CD4-positive, CD25-positive, alpha-beta regulatory T cell (primary cell): ENCODE measurements around the gene MYBPH. TPM values are rescaled to one million over a fixed set of nuclear protein-coding genes. Genes with fewer than 3 reads are reported as not detected.

Experiments
- ATAC-seq, 2 donors: fragments of 150-1000 bp; cut with Tn5 transposase; one replicate each; pipeline ENCODE4 v1.10.0; 2021; ENCODE audit warnings: low read depth in 2 of 2, moderate number of reproducible peaks in 2 of 2, moderate library complexity in 1 of 2
- DNase-seq, 3 donors: peaks; one replicate each; pipeline versions ENCODE4 v3.0.0 to v3.0.0-alpha.2; 2012 to 2022; ENCODE audit warnings: mixed read lengths in 1 of 3
- H3K27ac ChIP-seq: one replicate; pipeline ENCODE4 v1.7.0; 2013; ENCODE audit warnings: mild to moderate bottlenecking, low read length; ENCODE audit not compliant: insufficient read depth, poor library complexity, severe bottlenecking
- H3K27me3 ChIP-seq: one replicate; pipeline ENCODE4 v1.7.0; 2013; ENCODE audit warnings: low read length; ENCODE audit not compliant: control insufficient read depth, insufficient read depth
- H3K36me3 ChIP-seq: one replicate; pipeline ENCODE4 v1.7.0; 2013; ENCODE audit warnings: mild to moderate bottlenecking, low read length, moderate library complexity; ENCODE audit not compliant: control insufficient read depth, insufficient read depth
- H3K4me1 ChIP-seq: 2 replicates; pipeline ENCODE4 v1.7.0; 2013; ENCODE audit warnings: mild to moderate bottlenecking, low read length; ENCODE audit not compliant: insufficient read depth, control insufficient read depth, poor library complexity, severe bottlenecking
- H3K4me3 ChIP-seq: one replicate; pipeline ENCODE4 v1.7.0; 2013; ENCODE audit warnings: low read depth, mild to moderate bottlenecking, low read length, moderate library complexity
- H3K9me3 ChIP-seq, 2 experiments: 1 replicate in 1 of 2; 2 replicates in 1 of 2; pipeline ENCODE4 v1.7.0; 2013; ENCODE audit warnings: low read length in 2 of 2, mild to moderate bottlenecking in 1 of 2, moderate library complexity in 1 of 2; ENCODE audit not compliant: control insufficient read depth in 2 of 2
- H3K27ac Mint-ChIP-seq, 3 donors: one replicate each; pipeline ENCODE4 v1.8.0; 2020 to 2022; ENCODE audit warnings: mild to moderate bottlenecking in 3 of 3, mixed read lengths in 3 of 3, moderate library complexity in 2 of 3
- H3K27me3 Mint-ChIP-seq: one replicate; pipeline ENCODE4 v1.8.0; 2022; ENCODE audit warnings: mild to moderate bottlenecking, mixed read lengths
- H3K36me3 Mint-ChIP-seq: one replicate; pipeline ENCODE4 v1.8.0; 2020; ENCODE audit warnings: mixed read lengths
- H3K4me1 Mint-ChIP-seq, 4 donors: one replicate each; pipeline ENCODE4 v1.8.0; 2020 to 2022; ENCODE audit warnings: mixed read lengths in 4 of 4, mild to moderate bottlenecking in 1 of 4
- H3K4me3 Mint-ChIP-seq, 4 donors: one replicate each; pipeline ENCODE4 v1.8.0; 2020 to 2022; ENCODE audit warnings: mild to moderate bottlenecking in 4 of 4, mixed read lengths in 4 of 4, moderate library complexity in 3 of 4
- H3K9me3 Mint-ChIP-seq, 7 donors: one replicate each; pipeline ENCODE4 v1.8.0; 2020 to 2022; ENCODE audit warnings: mixed read lengths in 7 of 7, mild to moderate bottlenecking in 3 of 7, moderate library complexity in 2 of 7
- polyA plus RNA-seq, 4 donors: library from polyadenylated mRNA; unstranded; fragments of 300-500 nt; fragmentation: Illumina TruSeq; gene quantifications; one replicate each; pipeline ENCODE4 v1.2.3, GENCODE V29; 2021
- total RNA-seq: library from RNA; stranded (reverse); gene quantifications from one replicate; pipeline ENCODE4 v1.2.3, GENCODE V29; 2022

MYBPH gene
- total and polyA plus RNA-seq, 5 donors from 2014 or later: not detected

DNA sequence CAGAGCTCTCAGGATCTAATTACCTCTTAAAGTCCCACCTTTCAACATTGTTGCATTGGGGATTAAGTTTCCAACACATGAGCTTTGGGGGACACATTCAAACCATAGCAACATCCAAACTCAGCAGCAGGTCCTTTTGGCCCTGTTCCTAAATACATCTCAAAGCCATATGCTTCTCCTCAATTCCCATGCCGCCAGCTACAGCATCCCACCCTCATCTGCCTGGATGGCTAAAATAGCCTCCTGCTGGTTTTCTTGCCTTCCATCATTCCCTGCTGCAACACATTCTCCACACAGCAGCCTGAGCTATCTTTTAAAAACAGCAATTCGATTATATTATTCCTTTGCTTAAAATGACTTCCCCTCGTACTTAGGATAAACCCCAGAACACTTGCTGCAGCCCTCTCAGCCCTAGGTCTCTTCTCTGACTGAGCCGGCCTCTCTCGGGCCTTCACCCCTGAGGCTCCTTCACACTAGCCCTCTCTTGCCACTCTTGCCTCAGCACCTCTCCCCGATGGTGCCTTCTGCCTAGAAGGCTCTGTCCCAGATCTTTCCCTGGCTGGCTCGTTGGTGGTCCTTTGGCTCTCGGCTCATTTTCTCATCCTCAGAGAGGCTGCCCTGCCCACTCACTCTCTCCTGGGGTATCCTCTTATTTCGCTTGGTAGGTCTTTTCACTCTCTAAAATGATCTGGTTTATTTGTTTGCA lies 16.5 kb downstream of the MYBPH start:
- Histone ChIP-seq H3K9me3 (peaks cover 3 to 4% of the 10 kb centered on the region in 2 experiments), H3K27ac (no peak overlapping the region), H3K4me1 (no peaks in the 10 kb centered on the region), H3K36me3 (no peaks in the 10 kb centered on the region), H3K4me3 (no peak overlapping the region), H3K27me3 (peaks cover 6% of the 10 kb centered on the region)
- H3K27me3 Mint-ChIP-seq: peaks cover 16% of the 10 kb centered on the region
- H3K4me1 Mint-ChIP-seq: no peaks in the 10 kb centered on the region
- no peak for DNase-seq
- H3K9me3 Mint-ChIP-seq: peaks cover 0 to 9% (median 0%) of the 10 kb centered on the region in 7 donors
- H3K4me3 Mint-ChIP-seq: no peak overlapping the region
- no peak overlapping the region for H3K27ac Mint-ChIP-seq
- no peak for ATAC-seq
- H3K36me3 Mint-ChIP-seq: no peaks in the 10 kb centered on the region

DNA sequence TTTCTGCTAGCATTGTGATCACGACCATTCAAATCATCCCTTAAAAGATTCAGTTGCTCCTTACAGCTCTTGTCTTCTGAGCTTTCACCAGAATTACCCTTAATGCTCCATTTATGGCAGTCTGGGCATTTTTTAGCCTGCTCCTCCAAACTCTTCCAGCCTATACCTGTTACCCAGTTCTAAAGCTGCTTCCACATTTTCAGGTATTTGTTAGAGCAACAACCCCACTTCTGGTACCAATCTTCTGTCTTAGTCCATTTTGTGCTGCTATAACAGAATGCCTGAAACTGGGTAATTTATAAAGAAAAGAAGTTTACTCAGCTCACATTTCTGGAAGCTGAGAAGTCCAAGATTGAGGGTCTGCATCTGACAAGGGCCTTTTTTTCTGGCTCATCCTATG lies 17.2 kb downstream of the MYBPH start:
- H3K4me3 Mint-ChIP-seq: no peak overlapping the region
- no peak for DNase-seq

DNA sequence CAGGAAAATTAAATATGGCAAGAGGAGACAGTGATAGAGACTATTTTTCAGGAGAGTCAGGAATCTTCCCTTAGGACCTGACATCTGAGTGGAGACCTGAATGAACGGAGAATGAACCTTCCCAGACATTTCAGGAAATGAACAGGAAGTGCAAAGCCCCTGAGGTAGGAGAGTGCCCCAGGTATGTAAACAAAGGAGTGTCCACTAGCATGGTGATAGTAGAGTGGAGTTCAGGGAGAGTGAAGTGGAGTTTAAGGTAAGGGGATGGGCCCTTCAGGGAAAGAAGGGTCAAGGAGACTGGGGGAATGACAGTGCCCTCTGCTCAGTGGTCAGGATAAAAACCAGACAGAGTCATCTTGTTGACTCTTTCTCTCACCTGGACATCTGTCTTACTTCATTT lies 19.3 kb downstream of the MYBPH start:
- ATAC-seq (no peak), DNase-seq (no peak)
- Mint-ChIP-seq H3K9me3 (peaks cover 0 to 9% (median 0%) of the 10 kb centered on the region in 7 donors), H3K4me3 (no peak overlapping the region), H3K27me3 (peaks cover 21% of the 10 kb centered on the region), H3K4me1 (no peaks in the 10 kb centered on the region), H3K27ac (no peak overlapping the region), H3K36me3 (no peaks in the 10 kb centered on the region)
- no peaks in the 10 kb centered on the region for H3K27me3 ChIP-seq
- peaks cover 3 to 4% of the 10 kb centered on the region in 2 experiments for H3K9me3 ChIP-seq
- H3K4me1 ChIP-seq: no peaks in the 10 kb centered on the region
- H3K36me3 ChIP-seq: no peaks in the 10 kb centered on the region
- no peak overlapping the region for H3K4me3 ChIP-seq
- no peak overlapping the region for H3K27ac ChIP-seq

More for the DNA sequence above, 17.2 kb downstream of the MYBPH start:
- peaks cover 3 to 4% of the 10 kb centered on the region in 2 experiments for H3K9me3 ChIP-seq
- H3K36me3 ChIP-seq: no peaks in the 10 kb centered on the region
- no peak overlapping the region for H3K4me3 ChIP-seq
- H3K27me3 ChIP-seq: peaks cover 6% of the 10 kb centered on the region
- no peak overlapping the region for H3K27ac ChIP-seq
- H3K4me1 Mint-ChIP-seq: no peaks in the 10 kb centered on the region
- no peak overlapping the region for H3K27ac Mint-ChIP-seq
- H3K9me3 Mint-ChIP-seq: peaks cover 0 to 9% (median 0%) of the 10 kb centered on the region in 7 donors
- H3K4me1 ChIP-seq: no peaks in the 10 kb centered on the region
- no peak for ATAC-seq
- H3K27me3 Mint-ChIP-seq: peaks cover 16% of the 10 kb centered on the region
- no peaks in the 10 kb centered on the region for H3K36me3 Mint-ChIP-seq

DNA sequence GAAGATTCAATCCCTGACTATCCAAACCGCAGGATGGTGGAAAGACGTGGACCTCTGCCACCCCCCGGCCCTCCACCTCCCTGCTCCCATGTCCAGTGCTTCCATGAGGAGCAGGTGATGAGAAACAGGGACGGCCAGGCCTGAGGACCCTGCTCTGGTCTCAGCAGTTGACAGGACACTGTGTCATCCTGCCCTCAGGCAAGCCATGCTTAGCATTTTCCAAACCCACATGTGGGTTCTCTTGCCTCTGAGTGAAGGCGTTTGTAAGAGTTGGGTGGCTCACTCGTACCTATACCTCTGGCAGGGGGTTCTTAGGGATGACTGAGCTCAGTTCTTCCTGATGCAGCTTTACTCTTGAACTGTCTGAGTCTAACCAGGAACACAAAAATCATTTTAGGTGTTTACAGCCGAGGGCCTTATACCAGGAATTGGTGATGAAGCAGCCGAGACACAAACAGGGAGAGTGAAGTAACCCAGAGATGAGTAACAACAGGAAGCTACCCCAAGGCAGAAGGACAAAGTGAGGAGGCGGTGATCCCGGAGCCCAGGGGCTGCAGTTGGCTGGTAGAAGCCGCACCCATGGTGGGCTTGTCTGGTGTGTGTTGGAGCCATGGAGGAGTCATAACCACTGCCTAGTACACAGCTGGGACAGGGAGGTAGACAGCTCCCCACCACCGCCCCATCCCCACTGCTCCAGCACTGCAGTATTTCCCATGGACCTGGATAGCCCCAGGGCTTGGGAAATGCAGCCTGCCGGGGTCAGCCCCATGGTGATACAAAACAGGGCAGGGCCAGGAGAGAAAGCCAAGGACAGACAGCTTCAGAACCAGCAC lies 21.4 kb downstream of the MYBPH start:
- Mint-ChIP-seq H3K27ac (peak overlapping the region in 1 of 3 donors; percentile 31), H3K4me1 (no peaks in the 10 kb centered on the region), H3K36me3 (no peaks in the 10 kb centered on the region), H3K9me3 (peaks cover 0 to 4% (median 0%) of the 10 kb centered on the region in 7 donors), H3K4me3 (no peak overlapping the region), H3K27me3 (peaks cover 19% of the 10 kb centered on the region)
- no peak for DNase-seq
- ATAC-seq: no peak
- no peaks in the 10 kb centered on the region for H3K36me3 ChIP-seq
- H3K4me3 ChIP-seq: no peak overlapping the region
- H3K4me1 ChIP-seq: no peaks in the 10 kb centered on the region
- peaks cover 3 to 4% of the 10 kb centered on the region in 2 experiments for H3K9me3 ChIP-seq
- no peaks in the 10 kb centered on the region for H3K27me3 ChIP-seq
- no peak overlapping the region for H3K27ac ChIP-seq

DNA sequence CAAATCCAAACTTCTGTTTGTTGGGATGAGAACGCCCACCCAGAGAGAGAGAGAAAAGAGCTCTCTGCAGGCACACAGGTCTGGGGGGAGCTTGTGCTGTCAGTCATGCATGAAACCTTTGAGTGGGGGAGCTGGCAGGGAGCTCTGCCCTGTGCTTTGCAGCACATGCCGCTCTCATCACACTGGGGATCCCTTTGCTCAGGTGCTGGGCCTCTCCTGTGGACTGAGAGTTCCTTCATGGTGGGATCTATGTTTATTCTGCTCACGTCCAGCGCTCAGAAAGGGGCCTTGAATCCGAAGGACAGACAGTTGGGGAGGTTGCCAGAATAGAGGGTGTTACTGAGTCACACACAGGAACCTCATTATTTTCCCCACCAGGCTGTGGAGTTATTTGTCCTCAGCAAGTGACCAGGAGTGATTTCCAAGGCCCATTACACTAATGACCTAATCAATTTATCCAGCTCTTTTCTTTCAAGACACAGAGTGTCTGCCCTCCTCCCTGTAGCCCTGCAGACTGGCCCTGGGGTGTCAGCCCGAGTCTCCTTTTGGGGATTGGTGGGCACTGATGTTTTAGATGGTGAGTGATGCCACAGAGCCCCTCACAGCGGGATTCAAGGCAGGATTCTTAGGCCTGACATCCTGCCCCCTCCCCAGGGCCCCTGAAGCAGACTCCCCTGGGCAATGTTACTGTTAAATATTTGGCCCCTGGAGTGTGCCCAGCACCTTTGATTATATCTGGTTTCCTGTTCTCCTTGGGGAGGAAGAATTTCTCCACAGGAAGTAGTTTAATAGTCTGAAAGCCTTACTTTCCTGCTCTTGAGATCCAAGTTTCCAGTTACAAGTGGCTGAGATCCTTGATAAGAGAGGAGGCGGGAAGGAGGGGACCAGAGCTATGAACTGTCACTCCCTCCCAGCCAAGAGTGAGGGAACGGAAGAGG lies 22.3 kb downstream of the MYBPH start:
- Histone ChIP-seq H3K4me3 (no peak overlapping the region), H3K36me3 (no peaks in the 10 kb centered on the region), H3K27me3 (no peaks in the 10 kb centered on the region), H3K27ac (no peak overlapping the region), H3K4me1 (no peaks in the 10 kb centered on the region), H3K9me3 (peaks cover 0 to 2% of the 10 kb centered on the region in 2 experiments)
- Mint-ChIP-seq H3K9me3 (peaks cover 0 to 2% (median 0%) of the 10 kb centered on the region in 7 donors), H3K36me3 (no peaks in the 10 kb centered on the region), H3K4me1 (no peaks in the 10 kb centered on the region), H3K4me3 (no peak overlapping the region), H3K27ac (peak overlapping the region in 1 of 3 donors; percentile 31), H3K27me3 (peaks cover 16% of the 10 kb centered on the region)
- ATAC-seq: no peak
- DNase-seq: no peak

DNA sequence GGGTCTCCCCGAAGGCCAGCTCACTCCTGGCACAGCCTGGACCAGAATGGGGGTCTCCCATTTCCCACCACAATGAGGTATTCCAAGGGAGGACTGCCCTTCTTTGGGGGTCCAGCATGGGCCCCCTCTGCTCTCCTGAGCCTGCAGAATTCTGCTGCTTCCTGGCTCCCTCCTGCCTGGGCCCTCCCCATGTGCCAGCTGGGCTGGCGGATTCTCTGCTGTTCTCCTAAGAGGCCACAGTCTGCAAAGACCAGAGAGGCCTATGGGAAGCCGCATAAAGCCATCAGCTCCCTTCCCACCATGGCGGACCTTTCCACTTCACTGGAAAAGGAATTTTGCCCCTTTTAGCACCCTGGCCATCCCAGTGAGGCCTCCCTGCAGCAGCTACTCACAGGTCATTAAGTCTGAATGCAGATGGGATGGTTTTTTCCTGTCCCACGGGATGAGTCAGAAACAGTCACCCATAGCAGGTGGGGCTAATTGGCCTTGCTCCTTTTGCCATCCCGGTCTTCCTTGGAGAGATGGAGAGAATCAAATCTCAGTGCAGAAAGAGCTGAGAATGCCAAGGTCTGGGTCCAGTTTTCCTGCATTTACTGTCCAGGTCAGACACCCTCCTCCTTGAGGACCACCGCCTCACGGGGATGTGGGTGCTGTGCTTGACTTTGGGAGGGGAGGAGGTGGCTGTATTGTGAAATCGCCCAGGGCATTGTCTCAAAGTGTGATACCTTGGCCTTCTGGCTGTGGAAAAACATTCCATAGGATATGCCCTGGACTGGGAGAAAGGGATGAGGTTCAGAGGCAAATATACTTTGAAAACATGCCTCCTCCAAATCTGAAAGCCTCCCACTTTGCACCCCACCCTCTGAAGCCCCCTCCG lies 23.2 kb downstream of the MYBPH start:
- DNase-seq (no peak), ATAC-seq (no peak)
- H3K4me1 Mint-ChIP-seq: no peaks in the 10 kb centered on the region
- H3K9me3 ChIP-seq: no peaks in the 10 kb centered on the region
- no peaks in the 10 kb centered on the region for H3K36me3 ChIP-seq
- peaks cover 16% of the 10 kb centered on the region for H3K27me3 Mint-ChIP-seq
- no peak overlapping the region for H3K27ac Mint-ChIP-seq
- no peaks in the 10 kb centered on the region for H3K4me1 ChIP-seq
- H3K4me3 ChIP-seq: no peak overlapping the region
- H3K36me3 Mint-ChIP-seq: no peaks in the 10 kb centered on the region
- no peaks in the 10 kb centered on the region for H3K9me3 Mint-ChIP-seq
- no peak overlapping the region for H3K4me3 Mint-ChIP-seq
- no peaks in the 10 kb centered on the region for H3K27me3 ChIP-seq
- H3K27ac ChIP-seq: no peak overlapping the region
